Measurements from ENCODE around the gene HEXIM2. TPM values are rescaled to one million over a fixed set of nuclear protein-coding genes. Genes with fewer than 3 reads are reported as not detected.

The HEXIM2 gene
- total and polyA plus RNA-seq, 10 donors, result 4.0 to 10.4 (median 7.9) TPM

GRCh38 chr17:45177563-45177962 is 15.9 kb downstream of the HEXIM2 start:
- intact Hi-C loops (cut with DNase I; ENCODE audit: low total_unique reads), result no loop called here
- TF ChIP-seq POLR2AphosphoS5 (IDR thresholded peaks at IDR 0.05) (no peak), POLR2A (IDR thresholded peaks at IDR 0.05) (no peak), CTCF (IDR thresholded peaks at IDR 0.05 in 8 of 11, conservative IDR thresholded peaks at IDR 0.05 in 3 of 11) (no peak)
- Histone ChIP-seq H3K27ac (no peak overlapping the region), H3K27me3 (replicated peaks in 1 of 7) (no peaks in the 10 kb centered on the region), H3K9me3 (no peaks in the 10 kb centered on the region), H3K4me1 (peaks cover 0 to 34% (median 14%) of the 10 kb centered on the region in 6 donors), H3K36me3 (no peaks in the 10 kb centered on the region), H3K4me3 (no peak overlapping the region)
- WGBS, 5 donors, result 75 to 94% (median 87%) methylated on average over 5 to 7 of the region's 7 CpGs
- DNase-seq, result no peak

DNA sequence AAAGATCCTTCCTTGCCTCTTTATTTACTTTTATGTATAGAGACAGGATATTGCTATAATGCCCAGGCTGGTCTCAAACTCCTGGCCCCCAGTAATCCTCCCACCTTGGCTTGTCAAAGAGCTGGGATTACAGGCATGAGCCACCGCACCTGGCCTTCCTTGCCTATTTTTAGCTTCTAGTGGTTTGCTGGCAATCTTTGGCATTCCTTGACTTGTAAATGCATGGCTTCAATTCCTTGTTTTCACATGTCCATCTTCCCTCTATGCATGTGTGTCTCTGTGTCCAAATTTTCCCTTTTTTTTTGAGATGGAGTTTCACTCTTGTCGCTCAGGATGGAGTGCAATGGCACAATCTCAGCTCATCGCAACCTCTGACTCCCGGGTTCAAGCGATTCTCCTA is 22.5 kb downstream of the HEXIM2 start:
- 86 to 99% (median 93%) methylated on average over 5 of the region's 5 CpGs for WGBS, 5 donors
- DNase-seq, result no peak
- intact Hi-C loops (cut with DNase I; ENCODE audit: low total_unique reads), result no loop called here
- no peaks in the 10 kb centered on the region for H3K27me3 ChIP-seq (replicated peaks in 1 of 7)
- H3K27ac ChIP-seq, result no peak overlapping the region
- no peak for TF ChIP-seq POLR2AphosphoS5 (IDR thresholded peaks at IDR 0.05)
- TF ChIP-seq CTCF (IDR thresholded peaks at IDR 0.05 in 8 of 11, conservative IDR thresholded peaks at IDR 0.05 in 3 of 11), result no peak
- TF ChIP-seq POLR2A (IDR thresholded peaks at IDR 0.05), result no peak
- H3K9me3 ChIP-seq, result no peaks in the 10 kb centered on the region
- no peaks in the 10 kb centered on the region for H3K36me3 ChIP-seq
- no peak overlapping the region for H3K4me3 ChIP-seq
- H3K4me1 ChIP-seq, result no peaks in the 10 kb centered on the region

DNA sequence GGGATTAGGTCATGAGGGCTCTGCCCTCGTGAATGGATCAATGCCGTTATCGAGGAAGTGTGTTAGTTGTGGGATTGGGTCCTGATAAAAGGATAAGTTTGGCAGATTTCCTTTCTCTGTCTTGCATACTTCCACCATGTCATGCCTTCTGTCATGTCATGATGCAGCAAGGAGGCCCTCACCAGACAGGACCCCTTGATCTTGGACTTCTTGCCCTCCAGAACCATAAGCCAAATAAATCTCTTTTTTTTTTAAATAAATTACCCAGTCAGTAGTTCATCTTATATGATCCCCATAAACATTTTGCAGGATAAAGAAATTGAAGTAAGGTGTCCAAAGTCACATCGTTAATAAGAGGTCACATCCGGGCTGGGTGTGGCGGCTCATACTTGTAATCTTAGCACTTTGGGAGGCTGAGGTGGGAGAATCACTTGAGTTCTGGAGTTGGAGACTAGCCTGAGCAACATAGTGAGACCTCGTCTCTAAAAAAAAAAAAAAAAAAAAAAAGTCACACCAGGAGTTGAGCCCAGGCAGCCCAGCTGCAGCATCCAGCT is 25.2 kb downstream of the HEXIM2 start:
- Histone ChIP-seq H3K27ac (no peak overlapping the region), H3K4me1 (no peaks in the 10 kb centered on the region), H3K27me3 (replicated peaks in 1 of 7) (no peaks in the 10 kb centered on the region), H3K36me3 (no peaks in the 10 kb centered on the region), H3K4me3 (no peak overlapping the region), H3K9me3 (no peaks in the 10 kb centered on the region)
- no peak for DNase-seq
- TF ChIP-seq CTCF (IDR thresholded peaks at IDR 0.05 in 8 of 11, conservative IDR thresholded peaks at IDR 0.05 in 3 of 11) (no peak), POLR2AphosphoS5 (IDR thresholded peaks at IDR 0.05) (no peak), POLR2A (IDR thresholded peaks at IDR 0.05) (no peak)
- intact Hi-C loops (cut with DNase I; ENCODE audit: low total_unique reads), result no loop called here
- 67 to 91% (median 73%) methylated on average over 7 of the region's 7 CpGs for WGBS, 5 donors

- Histone ChIP-seq H3K4me3 (no peak overlapping the region), H3K27ac (no peak overlapping the region), H3K9me3 (no peaks in the 10 kb centered on the region), H3K36me3 (no peaks in the 10 kb centered on the region), H3K27me3 (replicated peaks in 1 of 7) (no peaks in the 10 kb centered on the region), H3K4me1 (no peaks in the 10 kb centered on the region)
- intact Hi-C loops (cut with DNase I; ENCODE audit: low total_unique reads), result no loop called here
- DNase-seq, result no peak
- TF ChIP-seq POLR2A (IDR thresholded peaks at IDR 0.05) (no peak), POLR2AphosphoS5 (IDR thresholded peaks at IDR 0.05) (no peak), CTCF (IDR thresholded peaks at IDR 0.05 in 8 of 11, conservative IDR thresholded peaks at IDR 0.05 in 3 of 11) (no peak)
- 61 to 86% (median 69%) methylated on average over 2 of the region's 2 CpGs for WGBS, 5 donors
These were observed 27.3 kb downstream of the HEXIM2 start for GRCh38 chr17:45189009-45189408.
